Measurements from ENCODE around the gene ROS1. TPM values are rescaled to one million over a fixed set of nuclear protein-coding genes. Genes with fewer than 3 reads are reported as not detected.

ROS1 gene
- total and polyA plus RNA-seq, 11 donors: 0.01 to 0.07 (median 0.05) TPM; not detected in 7

- no peak overlapping the region for H3K4me3 ChIP-seq
- 49 to 53% (median 52%) methylated on average over 5 of the region's 5 CpGs for WGBS, 4 donors
- TF ChIP-seq POLR2A (IDR thresholded peaks at IDR 0.05): no peak
- TF ChIP-seq, protein P1, sequence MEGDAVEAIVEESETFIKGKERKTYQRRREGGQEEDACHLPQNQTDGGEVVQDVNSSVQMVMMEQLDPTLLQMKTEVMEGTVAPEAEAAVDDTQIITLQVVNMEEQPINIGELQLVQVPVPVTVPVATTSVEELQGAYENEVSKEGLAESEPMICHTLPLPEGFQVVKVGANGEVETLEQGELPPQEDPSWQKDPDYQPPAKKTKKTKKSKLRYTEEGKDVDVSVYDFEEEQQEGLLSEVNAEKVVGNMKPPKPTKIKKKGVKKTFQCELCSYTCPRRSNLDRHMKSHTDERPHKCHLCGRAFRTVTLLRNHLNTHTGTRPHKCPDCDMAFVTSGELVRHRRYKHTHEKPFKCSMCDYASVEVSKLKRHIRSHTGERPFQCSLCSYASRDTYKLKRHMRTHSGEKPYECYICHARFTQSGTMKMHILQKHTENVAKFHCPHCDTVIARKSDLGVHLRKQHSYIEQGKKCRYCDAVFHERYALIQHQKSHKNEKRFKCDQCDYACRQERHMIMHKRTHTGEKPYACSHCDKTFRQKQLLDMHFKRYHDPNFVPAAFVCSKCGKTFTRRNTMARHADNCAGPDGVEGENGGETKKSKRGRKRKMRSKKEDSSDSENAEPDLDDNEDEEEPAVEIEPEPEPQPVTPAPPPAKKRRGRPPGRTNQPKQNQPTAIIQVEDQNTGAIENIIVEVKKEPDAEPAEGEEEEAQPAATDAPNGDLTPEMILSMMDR (IDR thresholded peaks at IDR 0.05): no peak
- DNase-seq (no peak), ATAC-seq (no peak)
- H3K4me1 ChIP-seq: peaks cover 0 to 9% (median 0%) of the 10 kb centered on the region in 12 donors
- H3K27me3 ChIP-seq: peaks cover 0 to 13% (median 3%) of the 10 kb centered on the region in 9 donors
- intact Hi-C loops (cut with DNase I): loop anchor here in 8 of 10 donors (2.0 to 5.0 kb wide), 7 partner anchors 101 to 376 kb away; partner anchors contain the start of gene GOPC (in 1 of the 8)
- no peaks in the 10 kb centered on the region for H3K9me3 ChIP-seq
- H3K27ac ChIP-seq: no peak overlapping the region
- H3K36me3 ChIP-seq: no peaks in the 10 kb centered on the region
Measured at GRCh38 chr6:117451671-117452070, 25.9 kb upstream of the ROS1 start.

- H3K36me3 ChIP-seq: no peaks in the 10 kb centered on the region
- no peak overlapping the region for H3K27ac ChIP-seq
- WGBS, 4 donors: 38 to 41% (median 40%) methylated on average over 10 of the region's 10 CpGs
- peak in 1 of 4 donors; percentile 28 for ATAC-seq
- peak in 3 of 5 donors; percentile 41 to 45 (median 41) for DNase-seq
- no peak overlapping the region for H3K4me3 ChIP-seq
- intact Hi-C loops (cut with DNase I): loop anchor here (1.0 to 10.0 kb wide), 13 partner anchors 95 to 378 kb away; partner anchors contain the start of gene GOPC (in 1 of the 10)
- no peaks in the 10 kb centered on the region for H3K9me3 ChIP-seq
- H3K27me3 ChIP-seq: peaks cover 0 to 18% (median 4%) of the 10 kb centered on the region in 9 donors
- H3K4me1 ChIP-seq: peaks cover 0 to 9% (median 0%) of the 10 kb centered on the region in 12 donors
- TF ChIP-seq, protein P1 (IDR thresholded peaks at IDR 0.05): peak; percentile 66 to 86 (median 78)
- TF ChIP-seq POLR2A (IDR thresholded peaks at IDR 0.05): no peak
Measured at GRCh38 chr6:117449549-117450439, 24.1 kb upstream of the ROS1 start.

GRCh38 chr6:117448732-117449485 lies 23.2 kb upstream of the ROS1 start:
- intact Hi-C loops (cut with DNase I): loop anchor here in 6 of 10 donors (2.0 to 10.0 kb wide), 7 partner anchors 94 to 158 kb away; no protein-coding TSS in a partner anchor
- Histone ChIP-seq H3K27ac (no peak overlapping the region), H3K4me3 (no peak overlapping the region), H3K36me3 (no peaks in the 10 kb centered on the region), H3K4me1 (peaks cover 0 to 9% (median 0%) of the 10 kb centered on the region in 12 donors), H3K27me3 (peaks cover 0 to 20% (median 4%) of the 10 kb centered on the region in 9 donors), H3K9me3 (no peaks in the 10 kb centered on the region)
- DNase-seq (no peak), ATAC-seq (peak in 2 of 4 donors; percentile 37 to 63)
- WGBS, 4 donors: 47 to 61% (median 51%) methylated on average over 6 of the region's 6 CpGs
- TF ChIP-seq, protein P1 (IDR thresholded peaks at IDR 0.05): no peak
- TF ChIP-seq POLR2A (IDR thresholded peaks at IDR 0.05): no peak
